Activated CD4-positive, alpha-beta T cell treated with anti-CD3 and anti-CD28 coated beads, Interleukin-2, amount 50 U/mL, for 1 hour (primary cell): ENCODE data around the gene TMEM200C.

ENCODE experiments used
- DNase-seq: peaks from one replicate; pipeline ENCODE4 v3.0.0-alpha.2; 2020

Gene TMEM200C

GRCh38 chr18:5895299-5895875 lies at the start of gene TMEM200C:
Gene TMEM200C, minus strand, starts transcription at chr18:5895522. Its CDS starts 3,459 bp downstream, at chr18:5892063.
- no peak for DNase-seq

- DNase-seq: no peak
These were observed 49.1 kb upstream of the TMEM200C start for GRCh38 chr18:5944448-5944847.

GRCh38 chr18:5943514-5943913 lies 48.2 kb upstream of the TMEM200C start:
- DNase-seq: no peak

- DNase-seq: no peak
These were observed 47.3 kb upstream of the TMEM200C start for GRCh38 chr18:5942591-5942990.

- no peak for DNase-seq
These were observed 46.6 kb upstream of the TMEM200C start for GRCh38 chr18:5941890-5942289.

GRCh38 chr18:5939801-5940667 lies 44.7 kb upstream of the TMEM200C start:
- no peak for DNase-seq

GRCh38 chr18:5937795-5938194 lies 42.5 kb upstream of the TMEM200C start:
- no peak for DNase-seq

GRCh38 chr18:5937121-5937520 lies 41.8 kb upstream of the TMEM200C start:
- no peak for DNase-seq

GRCh38 chr18:5930789-5931188 lies 35.5 kb upstream of the TMEM200C start:
- DNase-seq: no peak

GRCh38 chr18:5918205-5918858 lies 23.0 kb upstream of the TMEM200C start:
- no peak for DNase-seq

- DNase-seq: no peak
These were observed 19.6 kb upstream of the TMEM200C start for GRCh38 chr18:5914951-5915350.

GRCh38 chr18:5914016-5914415 lies 18.7 kb upstream of the TMEM200C start:
- no peak for DNase-seq

GRCh38 chr18:5912566-5912965 lies 17.2 kb upstream of the TMEM200C start:
- DNase-seq: no peak

- DNase-seq: no peak
These were observed 13.8 kb upstream of the TMEM200C start for GRCh38 chr18:5909125-5909524.

- no peak for DNase-seq
These were observed 8.1 kb upstream of the TMEM200C start for GRCh38 chr18:5903386-5903785.

- DNase-seq: no peak
These were observed 4.9 kb upstream of the TMEM200C start for GRCh38 chr18:5900262-5900661.

- no peak for DNase-seq
These were observed 4.5 kb upstream of the TMEM200C start for GRCh38 chr18:5899835-5900234.

GRCh38 chr18:5895876-5896740 lies 786 bp upstream of the TMEM200C start:
- no peak for DNase-seq

GRCh38 chr18:5894611-5895298 lies 567 bp downstream of the TMEM200C start:
- no peak for DNase-seq

- no peak for DNase-seq
These were observed 1.2 kb downstream of the TMEM200C start for GRCh38 chr18:5893956-5894610.

GRCh38 chr18:5892823-5893431 lies 2.4 kb downstream of the TMEM200C start:
- DNase-seq: no peak
